ENCODE data around the gene ATF6B. TPM values are rescaled to one million over a fixed set of nuclear protein-coding genes. Genes with fewer than 3 reads are reported as not detected.
A peak's percentile ranks its signal among the peaks of the same experiment; 100 is the strongest.

The ATF6B gene
- total RNA-seq, 2 donors from 2014 or later: 15.0 to 15.3 TPM

DNA sequence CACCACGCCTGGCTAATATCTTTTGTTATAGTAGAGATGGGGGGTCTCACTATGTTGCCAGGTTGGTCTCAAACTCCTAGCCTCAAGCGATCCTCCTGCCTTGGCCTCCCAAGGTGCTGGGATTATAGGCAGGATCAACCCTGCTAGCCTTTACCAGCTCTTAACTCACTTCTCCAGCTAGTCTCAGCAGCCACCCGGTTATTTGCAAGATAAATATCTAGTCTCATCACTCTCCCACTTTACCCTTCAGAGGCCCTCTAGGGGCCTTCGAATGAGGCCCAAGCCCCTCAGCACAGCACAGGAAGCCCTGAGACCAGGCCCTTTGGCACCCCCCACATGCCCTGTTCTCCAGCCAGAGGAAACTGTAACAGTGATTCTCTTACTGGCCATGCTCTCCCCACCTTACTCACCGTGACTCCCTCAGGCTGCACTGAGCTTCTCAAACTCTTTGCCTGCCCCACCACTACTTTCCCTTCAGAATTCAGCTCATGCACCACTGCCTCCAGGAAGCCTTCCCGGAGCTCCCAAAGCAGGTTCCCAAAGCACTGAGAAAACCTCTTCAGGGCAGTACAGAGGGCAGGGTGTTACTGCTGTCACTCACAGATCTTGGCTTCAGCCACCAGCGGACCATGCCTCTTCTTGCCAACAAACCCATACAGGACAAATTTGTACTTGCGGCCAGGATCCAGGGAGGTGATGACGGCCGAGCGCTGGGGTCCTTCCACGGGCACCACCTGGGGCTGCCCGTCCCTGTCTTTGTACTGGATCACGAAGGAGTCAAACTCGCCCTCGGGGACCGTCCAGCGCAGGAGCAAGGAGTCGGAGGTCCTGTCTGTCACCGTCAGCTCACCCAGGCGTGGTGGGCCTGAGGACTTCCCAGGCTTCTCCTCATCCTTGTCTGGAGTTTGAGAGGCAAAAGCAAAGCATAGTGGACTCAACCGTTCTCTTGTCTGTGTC is 44.0 kb downstream of the ATF6B start:
- Histone ChIP-seq H3K27me3 (no peaks in the 10 kb centered on the region), H3K36me3 (peaks cover 56% of the 10 kb centered on the region), H3K9me3 (no peaks in the 10 kb centered on the region), H3K27ac (peak overlapping the region in 1 of 2 donors; percentile 72), H3K4me3 (no peak overlapping the region), H3K4me1 (peaks cover 0 to 50% of the 10 kb centered on the region in 2 donors)
- DNase-seq (ENCODE audit: low spot score): no peak
- TF ChIP-seq, protein P1, sequence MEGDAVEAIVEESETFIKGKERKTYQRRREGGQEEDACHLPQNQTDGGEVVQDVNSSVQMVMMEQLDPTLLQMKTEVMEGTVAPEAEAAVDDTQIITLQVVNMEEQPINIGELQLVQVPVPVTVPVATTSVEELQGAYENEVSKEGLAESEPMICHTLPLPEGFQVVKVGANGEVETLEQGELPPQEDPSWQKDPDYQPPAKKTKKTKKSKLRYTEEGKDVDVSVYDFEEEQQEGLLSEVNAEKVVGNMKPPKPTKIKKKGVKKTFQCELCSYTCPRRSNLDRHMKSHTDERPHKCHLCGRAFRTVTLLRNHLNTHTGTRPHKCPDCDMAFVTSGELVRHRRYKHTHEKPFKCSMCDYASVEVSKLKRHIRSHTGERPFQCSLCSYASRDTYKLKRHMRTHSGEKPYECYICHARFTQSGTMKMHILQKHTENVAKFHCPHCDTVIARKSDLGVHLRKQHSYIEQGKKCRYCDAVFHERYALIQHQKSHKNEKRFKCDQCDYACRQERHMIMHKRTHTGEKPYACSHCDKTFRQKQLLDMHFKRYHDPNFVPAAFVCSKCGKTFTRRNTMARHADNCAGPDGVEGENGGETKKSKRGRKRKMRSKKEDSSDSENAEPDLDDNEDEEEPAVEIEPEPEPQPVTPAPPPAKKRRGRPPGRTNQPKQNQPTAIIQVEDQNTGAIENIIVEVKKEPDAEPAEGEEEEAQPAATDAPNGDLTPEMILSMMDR (IDR thresholded peaks at IDR 0.05): no peak

DNA sequence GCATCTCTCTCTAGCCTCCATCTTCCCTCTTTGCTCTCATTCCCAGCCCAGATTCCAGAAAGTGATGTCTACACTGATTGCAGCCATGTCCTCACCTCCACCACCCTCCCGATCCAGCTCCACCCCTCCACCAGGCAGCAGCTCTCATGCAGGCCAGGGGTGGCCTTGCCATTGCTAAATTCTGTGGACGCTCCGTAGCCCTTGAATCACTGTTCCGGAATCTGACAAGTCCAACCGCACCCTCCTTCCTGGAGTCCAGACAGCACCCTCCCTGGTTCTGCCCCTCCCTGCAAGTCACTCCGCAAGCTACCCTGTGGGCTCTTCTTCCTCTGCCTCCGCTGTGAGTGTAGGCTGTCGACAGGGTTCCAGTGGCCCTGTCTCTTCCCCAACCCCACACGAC is 45.1 kb downstream of the ATF6B start:
- Histone ChIP-seq H3K9me3 (no peaks in the 10 kb centered on the region), H3K27ac (peak overlapping the region; percentile 31 to 80), H3K27me3 (no peaks in the 10 kb centered on the region), H3K36me3 (peaks cover 56% of the 10 kb centered on the region), H3K4me1 (peaks cover 0 to 41% of the 10 kb centered on the region in 2 donors), H3K4me3 (no peak overlapping the region)
- DNase-seq (ENCODE audit: low spot score): peak; percentile 93
- TF ChIP-seq, protein P1 (IDR thresholded peaks at IDR 0.05): no peak

DNA sequence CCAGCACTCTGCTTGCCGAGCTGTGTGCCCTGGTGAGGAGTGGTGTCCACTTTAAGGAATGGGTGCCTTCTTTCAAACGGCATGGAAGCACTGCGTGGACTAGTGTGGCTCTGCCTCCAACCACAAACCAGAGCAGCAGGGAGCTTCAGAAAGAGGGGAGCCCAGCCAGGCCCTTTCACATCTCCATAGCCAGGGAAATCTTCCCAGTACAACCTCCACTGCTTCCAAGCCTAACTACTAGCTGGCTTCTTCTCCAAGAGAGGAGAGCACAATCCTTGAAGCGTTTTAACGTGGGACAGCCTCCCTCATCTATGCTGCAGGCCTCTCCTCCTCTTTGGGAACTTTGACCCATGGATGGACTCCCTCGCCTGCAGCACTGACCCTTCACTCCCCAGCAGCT is 45.6 kb downstream of the ATF6B start:
- H3K27ac ChIP-seq: peak overlapping the region; percentile 31 to 80
- no peak for DNase-seq (ENCODE audit: low spot score)
- no peaks in the 10 kb centered on the region for H3K9me3 ChIP-seq
- H3K27me3 ChIP-seq: no peaks in the 10 kb centered on the region
- H3K4me3 ChIP-seq: no peak overlapping the region
- peaks cover 0 to 37% of the 10 kb centered on the region in 2 donors for H3K4me1 ChIP-seq
- TF ChIP-seq, protein P1 (IDR thresholded peaks at IDR 0.05): no peak
- H3K36me3 ChIP-seq: peaks cover 56% of the 10 kb centered on the region

DNA sequence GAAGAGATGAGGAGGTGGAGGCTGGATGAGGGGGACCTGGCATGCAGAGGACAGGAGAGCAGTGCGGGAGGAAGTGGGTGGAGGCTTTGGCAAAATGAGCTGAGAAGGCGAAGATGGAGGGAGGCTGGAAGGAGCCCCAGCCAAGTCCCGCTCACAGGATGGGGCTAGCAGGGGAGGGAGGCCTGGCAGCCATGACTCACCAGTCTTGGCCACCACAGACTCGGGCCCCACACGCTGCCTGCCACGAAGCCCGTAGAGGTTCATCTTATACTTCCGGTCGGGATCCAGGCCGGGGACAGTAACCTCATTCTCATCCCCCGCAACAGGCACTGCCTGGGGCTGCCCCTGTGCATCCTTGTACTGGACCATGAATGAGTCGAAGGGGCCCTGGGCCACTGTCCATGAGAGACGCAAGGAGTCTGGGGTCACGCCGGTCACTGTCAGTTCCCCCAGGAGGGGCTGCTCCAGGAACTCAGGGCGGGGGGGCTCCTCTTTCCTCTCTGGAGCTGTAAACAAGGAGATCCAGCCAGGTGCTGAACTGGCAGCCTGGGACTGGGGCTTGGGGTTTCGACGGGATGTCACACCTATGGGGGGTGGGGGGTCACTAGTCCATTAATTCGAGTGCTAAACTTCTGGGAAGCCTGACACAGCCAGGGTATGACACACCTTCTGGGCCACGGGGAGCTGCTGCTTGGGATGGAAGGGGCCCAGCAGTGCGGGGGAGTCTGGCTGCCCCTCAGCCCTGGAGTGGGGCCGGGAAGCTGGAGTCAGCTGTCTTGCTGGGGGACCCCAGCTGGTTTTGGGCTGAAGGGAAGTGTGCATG is 46.7 kb downstream of the ATF6B start:
- H3K27me3 ChIP-seq: no peaks in the 10 kb centered on the region
- TF ChIP-seq, protein P1 (IDR thresholded peaks at IDR 0.05): no peak
- peaks cover 0 to 39% of the 10 kb centered on the region in 2 donors for H3K4me1 ChIP-seq
- DNase-seq (ENCODE audit: low spot score): peak; percentile 87
- peaks cover 61% of the 10 kb centered on the region for H3K36me3 ChIP-seq
- peak overlapping the region; percentile 31 to 80 for H3K27ac ChIP-seq
- H3K4me3 ChIP-seq: no peak overlapping the region
- no peaks in the 10 kb centered on the region for H3K9me3 ChIP-seq

DNA sequence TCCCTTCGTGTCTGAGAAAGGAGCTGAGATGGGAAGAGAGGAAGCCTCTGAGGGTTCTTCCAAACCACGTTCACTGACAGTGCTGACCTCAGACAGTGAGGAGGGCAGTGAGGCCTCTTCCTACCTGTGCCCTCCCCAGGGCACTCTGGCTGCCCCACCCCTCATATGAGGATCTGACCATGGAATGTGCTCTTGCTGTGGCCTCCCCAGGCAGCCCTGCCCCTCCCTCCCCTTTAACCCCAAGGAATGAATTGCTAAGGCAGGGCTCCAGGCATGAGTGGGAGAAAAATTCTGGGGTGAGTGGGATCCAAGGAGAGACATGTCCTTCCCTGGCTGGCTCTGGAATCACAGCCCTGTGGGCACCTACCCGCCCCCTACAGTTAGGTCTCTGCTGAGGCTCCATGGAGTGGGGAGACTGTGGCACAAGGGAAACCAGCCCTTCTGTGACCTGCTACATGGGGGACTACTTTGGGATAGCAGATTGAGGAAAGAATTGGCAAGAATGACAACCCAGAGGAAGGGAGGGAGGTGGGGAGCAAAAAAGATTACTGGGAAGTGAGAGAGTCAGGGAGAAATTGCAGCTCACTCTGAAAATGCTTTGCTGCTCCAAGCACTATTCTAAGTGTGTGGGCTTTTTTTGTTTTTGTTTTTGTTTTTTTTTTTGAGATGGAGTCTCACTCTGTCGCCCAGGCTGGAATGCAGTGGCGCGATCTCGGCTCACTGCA is 48.3 kb downstream of the ATF6B start:
- Histone ChIP-seq H3K4me1 (peaks cover 0 to 48% of the 10 kb centered on the region in 2 donors), H3K27ac (no peak overlapping the region)
- no peak for DNase-seq (ENCODE audit: low spot score)

More for the DNA sequence above, 48.3 kb downstream of the ATF6B start:
- Histone ChIP-seq H3K36me3 (peaks cover 50% of the 10 kb centered on the region), H3K9me3 (no peaks in the 10 kb centered on the region), H3K27me3 (no peaks in the 10 kb centered on the region), H3K4me3 (no peak overlapping the region)
- TF ChIP-seq, protein P1 (IDR thresholded peaks at IDR 0.05): no peak
